ENCODE measurements around the gene ODAPH.

GRCh38 chr4:75555294-75556164, at the start of gene ODAPH:
- TF ChIP-seq EZH2 (IDR thresholded peaks at IDR 0.05) (no peak), POLR2AphosphoS5 (IDR thresholded peaks at IDR 0.05; ENCODE audit: borderline replicate concordance, low read depth, low read length) (no peak)

Measured in SK-N-MC (cell line).